K562 (cell line): ENCODE data around the gene KIF5A. TPM values are rescaled to one million over a fixed set of nuclear protein-coding genes. Genes with fewer than 3 reads are reported as not detected.
"Not testable (repeated sequence)": the region's sequence is repeated elsewhere in the genome, so short reads cannot be mapped to it uniquely, and the experiment has no call there.

Experiments
- ATAC-seq: fragments of 200-7000 bp; cut with Tn5 transposase; 3 replicates; pipeline ENCODE4 v1.9.1; 2020; ENCODE audit warnings: moderate library complexity
- BruUV-seq: library from RNA; stranded (reverse); fragments of 400-500 nt; replicated peaks from 2 replicates; lab custom pipeline; 2021; lab: Mats Ljungman, UMichigan
- CTCF ChIA-PET: fragments of 300-600 bp; formaldehyde crosslinking; extraction: SDS; loops from one replicate; lab custom pipeline; 2021; ENCODE audit warnings: low intra/inter-chr PET ratio; lab: Yijun Ruan, JAX
- POLR2A ChIA-PET: fragments of 300-600, 350-650 bp; sonication (Branson Sonifier 250); formaldehyde crosslinking; extraction: SDS; loops from one replicate; lab custom pipeline; 2021; ENCODE audit warnings: antibody characterized with exemption, inconsistent platforms; lab: Yijun Ruan, JAX
- DNase-seq, 4 experiments: peaks; one replicate each; pipeline versions ENCODE4 v3.0.0 to v3.0.0-alpha.2; 2011 to 2018; ENCODE audit warnings: low spot score in 3 of 4, mixed read lengths in 3 of 4; ENCODE audit errors: extremely low read depth in 1 of 4
- FAIRE-seq: peaks from 2 replicates; lab custom pipeline; 2011; peaks lifted over from hg19 to GRCh38; lab: Jason Lieb, UNC
- H2AFZ ChIP-seq: 2 replicates; pipeline ENCODE4 v1.6.0; 2011; ENCODE audit warnings: low read depth, low read length, control low read depth, inconsistent platforms
- H3K27ac ChIP-seq: fragments of 200-600 bp; 3 replicates; pipeline ENCODE4 v1.8.0; 2011; ENCODE audit warnings: low read depth, mild to moderate bottlenecking, control low read depth, inconsistent platforms, low read length, moderate library complexity, mixed read lengths; ENCODE audit errors: extremely low read depth
- H3K27me3 ChIP-seq, 2 experiments: fragments of 300-600 bp in 1 of 2; 2 replicates in 1 of 2; 3 replicates in 1 of 2; pipeline versions ENCODE4 v1.6.0 to v1.8.0; 2011; ENCODE audit warnings: inconsistent platforms in 2 of 2, low read length in 2 of 2, mild to moderate bottlenecking in 1 of 2, mixed read lengths in 1 of 2, moderate library complexity in 1 of 2; ENCODE audit not compliant: control insufficient read depth in 2 of 2, insufficient read depth in 2 of 2
- H3K36me3 ChIP-seq: fragments of 300-600 bp; 3 replicates; pipeline ENCODE4 v1.8.0; 2011; ENCODE audit warnings: mild to moderate bottlenecking, low read length, inconsistent platforms; ENCODE audit not compliant: control insufficient read depth, insufficient read depth
- H3K4me1 ChIP-seq, 2 experiments: fragments of 200-600 bp in 1 of 2; replicated peaks in 1 of 2; 2 replicates in 1 of 2; 3 replicates in 1 of 2; pipeline versions ENCODE4 v1.5.1 to v1.8.0; 2011; ENCODE audit warnings: inconsistent platforms in 2 of 2, low read length in 2 of 2, mild to moderate bottlenecking in 1 of 2, mixed read lengths in 1 of 2, moderate library complexity in 1 of 2; ENCODE audit not compliant: control insufficient read depth in 2 of 2, insufficient read depth in 2 of 2
- H3K4me2 ChIP-seq: 2 replicates; pipeline ENCODE4 v1.6.1; 2011; ENCODE audit warnings: low read length, control low read depth, inconsistent platforms, mixed read lengths; ENCODE audit not compliant: insufficient read depth
- H3K4me3 ChIP-seq: fragments of 200-600 bp; sonication (generic), shearing (Covaris generic); 2 replicates; pipeline ENCODE4 v1.5.1; 2016; ENCODE audit warnings: control low read depth, inconsistent platforms
- H3K79me2 ChIP-seq: fragments of 200-600 bp; 3 replicates; pipeline ENCODE4 v1.8.0; 2011; ENCODE audit warnings: low read length, inconsistent platforms; ENCODE audit not compliant: control insufficient read depth, insufficient read depth
- H3K9ac ChIP-seq, 2 experiments: 2 replicates each; pipeline versions ENCODE4 v1.6.0 to v1.6.1; 2011; ENCODE audit warnings: low read depth in 2 of 2, low read length in 2 of 2, control low read depth in 1 of 2, inconsistent platforms in 1 of 2, mild to moderate bottlenecking in 1 of 2, mixed read lengths in 1 of 2; ENCODE audit not compliant: insufficient read depth in 1 of 2
- H3K9me1 ChIP-seq: one replicate; pipeline ENCODE4 v1.6.0; 2011; ENCODE audit warnings: inconsistent platforms, mild to moderate bottlenecking, low read length, moderate library complexity; ENCODE audit not compliant: control insufficient read depth, insufficient read depth
- H3K9me3 ChIP-seq: replicated peaks from 2 replicates; pipeline ENCODE4 v1.5.1; 2011; ENCODE audit warnings: low read depth, low read length, inconsistent platforms; ENCODE audit not compliant: control insufficient read depth, insufficient read depth
- H4K20me1 ChIP-seq: replicated peaks from 2 replicates; pipeline ENCODE4 v1.6.1; 2011; ENCODE audit warnings: low read length, inconsistent platforms, mixed read lengths; ENCODE audit not compliant: control insufficient read depth, insufficient read depth
- POLR2G ChIP-seq: fragments of 200-400 bp; formaldehyde crosslinking; IDR thresholded peaks from 2 replicates; pipeline ENCODE4 v1.6.1; 2017; ENCODE audit warnings: low read depth, mild to moderate bottlenecking, antibody characterized with exemption, low read length, moderate library complexity
- WGBS: fragments of 100-300 bp; shearing (Covaris generic); methylation state at CpG from one replicate; pipeline ENCODE4 v1.1.6; 2016; ENCODE audit warnings: low coverage, mixed read lengths; ENCODE audit not compliant: insufficient coverage; ENCODE audit errors: missing lambda C conversion rate; 5-methylcytosine and 5-hydroxymethylcytosine counted together
- in situ Hi-C: fragments of 300-500 bp; cut with MboI; formaldehyde crosslinking; loops from 4 replicates; pipeline ENCODE4 v1.15.0; 2018; ENCODE audit warnings: inconsistent platforms, mixed read lengths
- intact Hi-C: fragments of 100-400 bp; cut with micrococcal nuclease; formaldehyde crosslinking; loops from 2 replicates; pipeline ENCODE4 v1.14.2; 2022
- polyA plus RNA-seq, 8 experiments: library from polyadenylated mRNA; depleted of rRNA in 4 of 8; stranded (reverse) in 5 of 8; unstranded in 3 of 8; fragments of >200 nt; fragmentation: Nextera tagmentation in 2 of 8; fragmentation: Illumina TruSeq in 1 of 8; extraction: Ambion mirVana in 2 of 8; extraction: Trizol in 1 of 8; gene quantifications; 2 replicates each; pipeline versions ENCODE4 v1.2.1 to v1.2.3, GENCODE V29; 2011 to 2014; ENCODE audit warnings: inconsistent platforms in 1 of 8, missing spikeins in 1 of 8
- total RNA-seq, 7 experiments: library from RNA; depleted of rRNA in 6 of 7; stranded (reverse); fragments of >200 nt in 6 of 7; fragmentation: Illumina TruSeq in 2 of 7; extraction: Trizol in 2 of 7; gene quantifications; 2 replicates each; pipeline versions ENCODE4 v1.2.1 to v1.2.3, GENCODE V29; 2011 to 2021; ENCODE audit warnings: low replicate concordance in 1 of 7

Gene KIF5A
- total and polyA plus RNA-seq, 9 of the 15 experiments (the other 6 are each of a cell fraction or from before 2014, with no cell fraction given), result 3.4 to 17.7 (median 8.0) TPM

DNA sequence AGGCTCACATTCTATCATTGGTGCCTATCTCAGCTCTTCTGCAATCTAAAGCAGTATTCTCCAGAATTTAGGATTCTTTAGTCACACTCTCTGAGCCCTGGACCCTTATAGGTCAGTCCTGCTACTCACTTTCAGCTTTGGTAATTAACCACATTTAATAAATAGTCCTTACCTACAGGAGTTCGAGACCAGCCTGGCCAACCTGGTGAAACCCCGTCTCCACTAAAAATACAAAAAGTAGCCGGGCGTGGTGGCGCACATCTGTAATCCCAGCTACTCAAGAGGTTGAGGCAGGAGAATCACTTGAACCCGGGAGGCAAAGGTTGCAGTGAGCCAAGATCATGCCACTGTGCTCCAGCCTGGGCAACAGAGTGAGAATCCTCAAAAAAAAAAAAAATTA is 36.2 kb upstream of the KIF5A start:
- BruUV-seq, H3K4me2 ChIP-seq, H3K9me1 ChIP-seq, ATAC-seq, DNase-seq, H3K9me3 ChIP-seq, in situ Hi-C loops, FAIRE-seq, H3K27ac ChIP-seq, H3K4me3 ChIP-seq, intact Hi-C loops, CTCF ChIA-PET, H3K9ac ChIP-seq, H3K27me3 ChIP-seq, H2AFZ ChIP-seq: not testable (repeated sequence)
- peaks cover 24% of the 10 kb centered on the region for H3K79me2 ChIP-seq
- peaks cover 91% of the 10 kb centered on the region for H3K36me3 ChIP-seq
- TF ChIP-seq POLR2G, result peak; percentile 33; the same call in 1 of the 2 replicates
- peaks cover 0 to 19% of the 10 kb centered on the region in 2 experiments; a peak in 4 of 5 replicates for H3K4me1 ChIP-seq
- POLR2A ChIA-PET, result interaction anchor here (0.6 to 10.1 kb wide), 7 partner anchors 10 to 301 kb away, joined by 3 to 184 read pairs (median 3); no protein-coding TSS in a partner anchor
- H4K20me1 ChIP-seq, result peaks cover 36% of the 10 kb centered on the region
- 90% methylated on average over 5 of the region's 6 CpGs for WGBS

- H3K4me3 ChIP-seq, H3K4me2 ChIP-seq, in situ Hi-C loops, H3K9me1 ChIP-seq, H3K27ac ChIP-seq, H2AFZ ChIP-seq, BruUV-seq, H3K9ac ChIP-seq, FAIRE-seq, DNase-seq, ATAC-seq, CTCF ChIA-PET, H3K9me3 ChIP-seq, H3K27me3 ChIP-seq, intact Hi-C loops: not testable (repeated sequence)
- Histone ChIP-seq H4K20me1 (peaks cover 42% of the 10 kb centered on the region), H3K4me1 (peaks cover 0 to 21% of the 10 kb centered on the region in 2 experiments; a peak in 4 of 5 replicates), H3K79me2 (peaks cover 30% of the 10 kb centered on the region), H3K36me3 (peaks cover 93% of the 10 kb centered on the region)
- POLR2A ChIA-PET, result interaction anchor here (0.6 to 10.1 kb wide), 14 partner anchors 10 to 351 kb away, joined by 3 to 184 read pairs (median 4); no protein-coding TSS in a partner anchor
- WGBS, result 90% methylated on average over 8 of the region's 9 CpGs
Measured at GRCh38 chr12:57514246-57514645, 35.6 kb upstream of the KIF5A start.
